ENCODE measurements around the gene ANKRD11.
"Not testable (repeated sequence)": the region's sequence is repeated elsewhere in the genome, so short reads cannot be mapped to it uniquely, and the experiment has no call there.

The ANKRD11 gene

GRCh38 chr16:89308391-89309333 lies 181.7 kb downstream of the ANKRD11 start:
- Histone ChIP-seq H3K9ac (ENCODE audit: low read length) (no peak overlapping the region), H3K27ac (ENCODE audit: low read length) (no peak overlapping the region), H4K20me1 (ENCODE audit: insufficient read depth, low read length) (no peaks in the 10 kb centered on the region), H3K9me2 (replicated peaks; ENCODE audit: insufficient read depth, low read length) (no peaks in the 10 kb centered on the region), H3K27me3 (replicated peaks; ENCODE audit: insufficient read depth, low read length) (no peaks in the 10 kb centered on the region), H3K4me1 (ENCODE audit: low read length) (no peaks in the 10 kb centered on the region), H3K9me3 (replicated peaks; ENCODE audit: insufficient read depth, low read length) (no peaks in the 10 kb centered on the region), H3F3A (ENCODE audit: insufficient read depth, low read length) (no peaks in the 10 kb centered on the region), H2AFZ (ENCODE audit: low read length) (no peak overlapping the region), H3K4me2 (ENCODE audit: low read depth, low read length) (no peak overlapping the region), H3K36me3 (replicated peaks; ENCODE audit: insufficient read depth, low read length) (no peaks in the 10 kb centered on the region), H3K4me3 (ENCODE audit: low read length) (no peak overlapping the region), H3K79me2 (ENCODE audit: low read length) (peaks cover 87% of the 10 kb centered on the region)
- no peak for DNase-seq
- TF ChIP-seq EZH2phosphoT487 (IDR thresholded peaks at IDR 0.05; ENCODE audit: low read length) (no peak), EZH2 (optimal IDR thresholded peaks at IDR 0.05; ENCODE audit: low read depth, low read length) (no peak), CTCF (IDR thresholded peaks at IDR 0.05; ENCODE audit: low read length) (peak; percentile 34)

- Histone ChIP-seq H3K36me3 (replicated peaks; ENCODE audit: insufficient read depth, low read length) (no peaks in the 10 kb centered on the region), H3K4me1 (ENCODE audit: low read length) (no peaks in the 10 kb centered on the region), H3K27me3 (replicated peaks; ENCODE audit: insufficient read depth, low read length) (no peaks in the 10 kb centered on the region), H3K79me2 (ENCODE audit: low read length) (peaks cover 87% of the 10 kb centered on the region), H3K9me3 (replicated peaks; ENCODE audit: insufficient read depth, low read length) (no peaks in the 10 kb centered on the region), H3K9ac (ENCODE audit: low read length) (no peak overlapping the region), H4K20me1 (ENCODE audit: insufficient read depth, low read length) (no peaks in the 10 kb centered on the region), H3K4me2 (ENCODE audit: low read depth, low read length) (no peak overlapping the region), H3K4me3 (ENCODE audit: low read length) (no peak overlapping the region), H3F3A (ENCODE audit: insufficient read depth, low read length) (no peaks in the 10 kb centered on the region), H3K9me2 (replicated peaks; ENCODE audit: insufficient read depth, low read length) (no peaks in the 10 kb centered on the region), H3K27ac (ENCODE audit: low read length) (no peak overlapping the region), H2AFZ (ENCODE audit: low read length) (no peak overlapping the region)
- TF ChIP-seq EZH2 (optimal IDR thresholded peaks at IDR 0.05; ENCODE audit: low read depth, low read length) (no peak), EZH2phosphoT487 (IDR thresholded peaks at IDR 0.05; ENCODE audit: low read length) (no peak), CTCF (IDR thresholded peaks at IDR 0.05; ENCODE audit: low read length) (no peak)
- DNase-seq, result no peak
These were observed 182.9 kb downstream of the ANKRD11 start for GRCh38 chr16:89307421-89307805.

GRCh38 chr16:89306457-89307420 lies 183.6 kb downstream of the ANKRD11 start:
- H3K4me1 ChIP-seq (ENCODE audit: low read length); H3F3A ChIP-seq (ENCODE audit: insufficient read depth, low read length); H3K9me2 ChIP-seq (replicated peaks; ENCODE audit: insufficient read depth, low read length); DNase-seq; H3K36me3 ChIP-seq (replicated peaks; ENCODE audit: insufficient read depth, low read length); H2AFZ ChIP-seq (ENCODE audit: low read length); H3K27ac ChIP-seq (ENCODE audit: low read length); H3K9ac ChIP-seq (ENCODE audit: low read length); H3K27me3 ChIP-seq (replicated peaks; ENCODE audit: insufficient read depth, low read length); H3K4me2 ChIP-seq (ENCODE audit: low read depth, low read length); H3K4me3 ChIP-seq (ENCODE audit: low read length); H4K20me1 ChIP-seq (ENCODE audit: insufficient read depth, low read length); H3K9me3 ChIP-seq (replicated peaks; ENCODE audit: insufficient read depth, low read length): not testable (repeated sequence)
- peaks cover 81% of the 10 kb centered on the region for H3K79me2 ChIP-seq (ENCODE audit: low read length)

All from MM.1S (cell line).